Uterus (tissue), 2 donors: ENCODE results near the gene MAPRE3.

Experiments used
- POLR2A ChIP-seq, 2 donors: fragments of 450-650 bp; IDR thresholded peaks; one replicate each; pipeline ENCODE4 v1.6.1; 2016; ENCODE audit warnings: antibody characterized with exemption in 2 of 2, mild to moderate bottlenecking in 1 of 2, moderate library complexity in 1 of 2
- TF ChIP-seq, protein P1 (sequence below), 4 experiments: fragments of 200-600 bp in 2 of 4; fragments of 450-650 bp in 2 of 4; sonication (generic) in 2 of 4; IDR thresholded peaks; one replicate each; pipeline ENCODE4 v1.5.1; 2016 to 2019; ENCODE audit warnings: antibody characterized with exemption in 4 of 4, mild to moderate bottlenecking in 2 of 4, moderate library complexity in 1 of 4

DNA sequence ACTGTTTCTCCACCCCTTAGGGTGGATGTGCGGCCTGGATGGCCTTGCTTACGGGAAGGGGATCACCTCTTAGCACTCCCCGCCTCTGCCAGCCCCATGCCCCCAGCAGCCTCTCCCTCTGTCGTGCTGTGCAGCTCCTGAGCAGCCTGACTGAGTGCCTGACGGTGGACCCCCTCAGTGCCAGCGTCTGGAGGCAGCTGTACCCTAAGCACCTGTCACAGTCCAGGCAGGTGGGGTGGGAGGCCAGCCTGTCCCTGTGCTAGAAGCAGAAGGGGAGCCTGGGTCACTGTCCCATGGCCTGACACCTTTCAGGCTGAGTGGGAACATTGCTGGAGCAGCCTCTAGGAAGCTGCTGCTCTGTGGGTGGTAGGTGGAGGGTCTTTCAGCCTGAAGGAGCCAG, 67.6 kb downstream of the MAPRE3 start:
- TF ChIP-seq, protein P1, sequence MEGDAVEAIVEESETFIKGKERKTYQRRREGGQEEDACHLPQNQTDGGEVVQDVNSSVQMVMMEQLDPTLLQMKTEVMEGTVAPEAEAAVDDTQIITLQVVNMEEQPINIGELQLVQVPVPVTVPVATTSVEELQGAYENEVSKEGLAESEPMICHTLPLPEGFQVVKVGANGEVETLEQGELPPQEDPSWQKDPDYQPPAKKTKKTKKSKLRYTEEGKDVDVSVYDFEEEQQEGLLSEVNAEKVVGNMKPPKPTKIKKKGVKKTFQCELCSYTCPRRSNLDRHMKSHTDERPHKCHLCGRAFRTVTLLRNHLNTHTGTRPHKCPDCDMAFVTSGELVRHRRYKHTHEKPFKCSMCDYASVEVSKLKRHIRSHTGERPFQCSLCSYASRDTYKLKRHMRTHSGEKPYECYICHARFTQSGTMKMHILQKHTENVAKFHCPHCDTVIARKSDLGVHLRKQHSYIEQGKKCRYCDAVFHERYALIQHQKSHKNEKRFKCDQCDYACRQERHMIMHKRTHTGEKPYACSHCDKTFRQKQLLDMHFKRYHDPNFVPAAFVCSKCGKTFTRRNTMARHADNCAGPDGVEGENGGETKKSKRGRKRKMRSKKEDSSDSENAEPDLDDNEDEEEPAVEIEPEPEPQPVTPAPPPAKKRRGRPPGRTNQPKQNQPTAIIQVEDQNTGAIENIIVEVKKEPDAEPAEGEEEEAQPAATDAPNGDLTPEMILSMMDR (IDR thresholded peaks at IDR 0.05): no peak
- no peak for TF ChIP-seq POLR2A (IDR thresholded peaks at IDR 0.05)
